Liver (tissue), 9 donors: ENCODE data around the gene IQCF2. TPM values are rescaled to one million over a fixed set of nuclear protein-coding genes. Genes with fewer than 3 reads are reported as not detected.

Experiments used
- DNase-seq: peaks from one replicate; pipeline ENCODE4 v3.0.0-alpha.2; 2017; ENCODE audit warnings: low spot score
- H3K27ac ChIP-seq, 2 donors: one replicate each; pipeline ENCODE4 v1.7.0; 2013; ENCODE audit warnings: inconsistent platforms in 2 of 2, low read length in 2 of 2, control low read depth in 1 of 2, low read depth in 1 of 2, mild to moderate bottlenecking in 1 of 2
- H3K27me3 ChIP-seq, 4 donors: one replicate each; pipeline versions ENCODE4 v1.6.1 to v1.7.0; 2013; ENCODE audit warnings: low read length in 3 of 4, inconsistent platforms in 1 of 4, mild to moderate bottlenecking in 1 of 4, moderate library complexity in 1 of 4; ENCODE audit not compliant: control insufficient read depth in 4 of 4, insufficient read depth in 4 of 4
- H3K36me3 ChIP-seq, 4 donors: one replicate each; pipeline versions ENCODE4 v1.6.1 to v1.7.0; 2013; ENCODE audit warnings: low read length in 3 of 4, mild to moderate bottlenecking in 3 of 4, low read depth in 1 of 4, moderate library complexity in 1 of 4; ENCODE audit not compliant: control insufficient read depth in 4 of 4, insufficient read depth in 3 of 4
- H3K4me1 ChIP-seq, 4 donors: one replicate each; pipeline versions ENCODE4 v1.6.1 to v1.7.0; 2013; ENCODE audit warnings: low read length in 3 of 4, mild to moderate bottlenecking in 3 of 4, moderate library complexity in 1 of 4; ENCODE audit not compliant: control insufficient read depth in 4 of 4, insufficient read depth in 4 of 4
- H3K4me3 ChIP-seq, 3 donors: one replicate each; pipeline versions ENCODE4 v1.6.1 to v1.7.0; 2013; ENCODE audit warnings: low read length in 3 of 3, control low read depth in 1 of 3, low read depth in 1 of 3, mild to moderate bottlenecking in 1 of 3
- H3K9ac ChIP-seq, 2 donors: one replicate each; pipeline ENCODE4 v1.7.0; 2013; ENCODE audit warnings: low read length in 2 of 2, mild to moderate bottlenecking in 2 of 2, moderate library complexity in 2 of 2, control low read depth in 1 of 2, low read depth in 1 of 2
- H3K9me3 ChIP-seq, 4 donors: one replicate each; pipeline versions ENCODE4 v1.6.1 to v1.7.0; 2013; ENCODE audit warnings: low read length in 3 of 4; ENCODE audit not compliant: control insufficient read depth in 4 of 4
- ATF3 ChIP-seq: IDR thresholded peaks from 2 replicates; pipeline ENCODE4 v1.6.1; 2016; ENCODE audit warnings: antibody characterized with exemption
- EGR1 ChIP-seq, 2 donors: IDR thresholded peaks; 2 replicates each; pipeline ENCODE4 v1.6.1; 2016 to 2018; ENCODE audit warnings: antibody characterized with exemption in 2 of 2, low read depth in 2 of 2
- FOXA1 ChIP-seq: IDR thresholded peaks from 2 replicates; pipeline ENCODE4 v1.6.1; 2016; ENCODE audit warnings: antibody characterized with exemption
- FOXA2 ChIP-seq: IDR thresholded peaks from 2 replicates; pipeline ENCODE4 v1.6.1; 2016; ENCODE audit warnings: antibody characterized with exemption
- GABPA ChIP-seq, 2 donors: IDR thresholded peaks in 1 of 2; conservative IDR thresholded peaks in 1 of 2; 2 replicates each; pipeline ENCODE4 v1.6.1; 2016; ENCODE audit warnings: antibody characterized with exemption in 2 of 2, mild to moderate bottlenecking in 1 of 2, moderate library complexity in 1 of 2
- HNF4A ChIP-seq, 2 donors: conservative IDR thresholded peaks; 2 replicates each; pipeline ENCODE4 v1.6.1; 2016; ENCODE audit warnings: antibody characterized with exemption in 2 of 2, mild to moderate bottlenecking in 2 of 2
- HNF4G ChIP-seq: IDR thresholded peaks from 2 replicates; pipeline ENCODE4 v1.6.1; 2016; ENCODE audit warnings: antibody characterized with exemption
- JUND ChIP-seq, 2 donors: IDR thresholded peaks; 2 replicates each; pipeline ENCODE4 v1.6.1; 2016; ENCODE audit warnings: antibody characterized with exemption in 2 of 2
- NR2F2 ChIP-seq: IDR thresholded peaks from 2 replicates; pipeline ENCODE4 v1.6.1; 2016; ENCODE audit warnings: antibody characterized with exemption
- RAD21 ChIP-seq, 2 donors: IDR thresholded peaks; 2 replicates each; pipeline ENCODE4 v1.6.1; 2016; ENCODE audit warnings: antibody characterized with exemption in 2 of 2, mild to moderate bottlenecking in 2 of 2
- REST ChIP-seq: IDR thresholded peaks from 2 replicates; pipeline ENCODE4 v1.6.1; 2016; ENCODE audit warnings: antibody characterized with exemption, mild to moderate bottlenecking
- RXRA ChIP-seq, 2 donors: IDR thresholded peaks; 2 replicates each; pipeline ENCODE4 v1.6.1; 2017 to 2018; ENCODE audit warnings: antibody characterized with exemption in 2 of 2, mild to moderate bottlenecking in 1 of 2
- SP1 ChIP-seq: IDR thresholded peaks from 2 replicates; pipeline ENCODE4 v1.6.1; 2018; ENCODE audit warnings: antibody characterized with exemption, mild to moderate bottlenecking
- TAF1 ChIP-seq: conservative IDR thresholded peaks from 2 replicates; pipeline ENCODE4 v1.6.1; 2016; ENCODE audit warnings: antibody characterized with exemption, mild to moderate bottlenecking
- YY1 ChIP-seq: IDR thresholded peaks from 2 replicates; pipeline ENCODE4 v1.6.1; 2016; ENCODE audit warnings: antibody characterized with exemption, mild to moderate bottlenecking
- WGBS: extraction: QIAGEN DNeasy Blood & Tissue Kit; methylation state at CpG from one replicate; pipeline ENCODE4 v1.1.7; 2013; 5-methylcytosine and 5-hydroxymethylcytosine counted together
- polyA plus RNA-seq, 2 donors: library from polyadenylated mRNA; stranded (reverse) in 1 of 2; unstranded in 1 of 2; fragments of 200-250 nt in 1 of 2; fragments of >200 nt in 1 of 2; fragmentation: Nextera tagmentation in 1 of 2; extraction: Ambion mirVana in 1 of 2; gene quantifications; one replicate each; pipeline versions ENCODE4 v1.2.1 to v1.2.3, GENCODE V29; 2013 to 2015
- total RNA-seq, 2 donors: library from RNA; depleted of rRNA; stranded (reverse); fragments of >200 nt; gene quantifications; one replicate each; pipeline ENCODE4 v1.2.3, GENCODE V29; 2014
- TF ChIP-seq, protein P1 (sequence below): IDR thresholded peaks from 2 replicates; pipeline ENCODE4 v1.6.1; 2016; ENCODE audit warnings: antibody characterized with exemption
- TF ChIP-seq, protein P2 (sequence below): IDR thresholded peaks from 2 replicates; pipeline ENCODE4 v1.6.1; 2016; ENCODE audit warnings: antibody characterized with exemption
- TF ChIP-seq, protein P3 (sequence below): fragments of 150-350 bp; IDR thresholded peaks from 2 replicates; pipeline ENCODE4 v1.5.1; 2017; ENCODE audit warnings: improper control_type of control experiment, low read depth, low read length; ENCODE audit not compliant: missing input control
- donor health status: healthy.
- donor health status: healthy.
- donor health status: healthy.
- donor health status: healthy.
- donor health status: healthy.

The IQCF2 gene
- total and polyA plus RNA-seq, 4 donors: not detected

DNA sequence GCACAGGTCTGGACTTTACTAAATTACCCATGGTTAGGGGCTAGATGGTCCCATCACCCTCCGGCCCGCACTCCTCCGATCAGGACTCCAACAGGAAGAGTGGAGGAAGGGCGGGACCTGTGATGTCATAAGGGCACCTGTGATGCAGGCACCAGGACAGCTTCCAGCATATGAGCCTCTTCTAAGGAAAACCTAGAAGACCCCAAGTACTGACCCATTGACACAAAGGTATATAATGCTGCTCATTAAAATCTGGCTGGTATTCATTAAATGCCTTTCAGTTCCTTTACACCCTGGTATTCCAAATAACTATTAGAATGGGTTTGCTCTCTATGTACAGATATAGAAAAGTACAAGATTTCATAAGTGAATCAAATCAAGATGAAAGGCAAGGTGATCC, 14.1 kb downstream of the IQCF2 start, which contains the start of gene IQCF5:
Gene IQCF5, minus strand, starts transcription at position 101 of the 400 bp plus-strand sequence. Its CDS starts 70 bp downstream, at position 31.
- Histone ChIP-seq H3K9ac (no peak within 1 kb of the TSS), H3K27me3 (no peaks in the 10 kb centered on the region), H3K36me3 (no peaks in the 10 kb centered on the region), H3K4me1 (no peaks in the 10 kb centered on the region), H3K9me3 (no peaks in the 10 kb centered on the region), H3K27ac (no peak within 1 kb of the TSS), H3K4me3 (no peak within 1 kb of the TSS)
- DNase-seq: no peak
- WGBS: 77% methylated on average over 4 of the region's 4 CpGs
- no peak for TF ChIP-seq YY1
- TF ChIP-seq HNF4A (conservative IDR thresholded peaks at IDR 0.05): no peak
- no peak for TF ChIP-seq FOXA2
- TF ChIP-seq SP1: no peak
- TF ChIP-seq, protein P1, sequence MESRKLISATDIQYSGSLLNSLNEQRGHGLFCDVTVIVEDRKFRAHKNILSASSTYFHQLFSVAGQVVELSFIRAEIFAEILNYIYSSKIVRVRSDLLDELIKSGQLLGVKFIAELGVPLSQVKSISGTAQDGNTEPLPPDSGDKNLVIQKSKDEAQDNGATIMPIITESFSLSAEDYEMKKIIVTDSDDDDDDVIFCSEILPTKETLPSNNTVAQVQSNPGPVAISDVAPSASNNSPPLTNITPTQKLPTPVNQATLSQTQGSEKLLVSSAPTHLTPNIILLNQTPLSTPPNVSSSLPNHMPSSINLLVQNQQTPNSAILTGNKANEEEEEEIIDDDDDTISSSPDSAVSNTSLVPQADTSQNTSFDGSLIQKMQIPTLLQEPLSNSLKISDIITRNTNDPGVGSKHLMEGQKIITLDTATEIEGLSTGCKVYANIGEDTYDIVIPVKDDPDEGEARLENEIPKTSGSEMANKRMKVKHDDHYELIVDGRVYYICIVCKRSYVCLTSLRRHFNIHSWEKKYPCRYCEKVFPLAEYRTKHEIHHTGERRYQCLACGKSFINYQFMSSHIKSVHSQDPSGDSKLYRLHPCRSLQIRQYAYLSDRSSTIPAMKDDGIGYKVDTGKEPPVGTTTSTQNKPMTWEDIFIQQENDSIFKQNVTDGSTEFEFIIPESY: no peak
- TF ChIP-seq FOXA1: no peak
- no peak for TF ChIP-seq EGR1 (IDR thresholded peaks at IDR 0.05; ENCODE audit: low read depth in 2 of 2)
- TF ChIP-seq, protein P2, sequence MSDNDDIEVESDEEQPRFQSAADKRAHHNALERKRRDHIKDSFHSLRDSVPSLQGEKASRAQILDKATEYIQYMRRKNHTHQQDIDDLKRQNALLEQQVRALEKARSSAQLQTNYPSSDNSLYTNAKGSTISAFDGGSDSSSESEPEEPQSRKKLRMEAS: no peak
- TF ChIP-seq NR2F2: no peak
- TF ChIP-seq, protein P3, sequence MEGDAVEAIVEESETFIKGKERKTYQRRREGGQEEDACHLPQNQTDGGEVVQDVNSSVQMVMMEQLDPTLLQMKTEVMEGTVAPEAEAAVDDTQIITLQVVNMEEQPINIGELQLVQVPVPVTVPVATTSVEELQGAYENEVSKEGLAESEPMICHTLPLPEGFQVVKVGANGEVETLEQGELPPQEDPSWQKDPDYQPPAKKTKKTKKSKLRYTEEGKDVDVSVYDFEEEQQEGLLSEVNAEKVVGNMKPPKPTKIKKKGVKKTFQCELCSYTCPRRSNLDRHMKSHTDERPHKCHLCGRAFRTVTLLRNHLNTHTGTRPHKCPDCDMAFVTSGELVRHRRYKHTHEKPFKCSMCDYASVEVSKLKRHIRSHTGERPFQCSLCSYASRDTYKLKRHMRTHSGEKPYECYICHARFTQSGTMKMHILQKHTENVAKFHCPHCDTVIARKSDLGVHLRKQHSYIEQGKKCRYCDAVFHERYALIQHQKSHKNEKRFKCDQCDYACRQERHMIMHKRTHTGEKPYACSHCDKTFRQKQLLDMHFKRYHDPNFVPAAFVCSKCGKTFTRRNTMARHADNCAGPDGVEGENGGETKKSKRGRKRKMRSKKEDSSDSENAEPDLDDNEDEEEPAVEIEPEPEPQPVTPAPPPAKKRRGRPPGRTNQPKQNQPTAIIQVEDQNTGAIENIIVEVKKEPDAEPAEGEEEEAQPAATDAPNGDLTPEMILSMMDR: no peak
- no peak for TF ChIP-seq ATF3
- no peak for TF ChIP-seq TAF1
- no peak for TF ChIP-seq GABPA (IDR thresholded peaks at IDR 0.05 in 1 of 2, conservative IDR thresholded peaks at IDR 0.05 in 1 of 2)
- no peak for TF ChIP-seq HNF4G
- no peak for TF ChIP-seq RXRA (IDR thresholded peaks at IDR 0.05)
- no peak for TF ChIP-seq RAD21 (IDR thresholded peaks at IDR 0.05)
- no peak for TF ChIP-seq REST
- no peak for TF ChIP-seq JUND (IDR thresholded peaks at IDR 0.05)
